HEK293 (cell line): Measurements from ENCODE around the gene TMPRSS11A.

Experiments
- CTCF ChIA-PET: fragments of 350-600 bp; formaldehyde crosslinking; extraction: SDS; loops from one replicate; lab custom pipeline; 2021; ENCODE audit warnings: antibody characterized with exemption; lab: Yijun Ruan, JAX
- POLR2A ChIA-PET: fragments of 300-600 bp; formaldehyde crosslinking; extraction: SDS; loops from one replicate; lab custom pipeline; 2020; ENCODE audit warnings: antibody characterized with exemption, inconsistent platforms; lab: Yijun Ruan, JAX
- H3K27ac ChIP-seq: fragments of 200-500 bp; sonication (Bioruptor generic); 2 replicates; pipeline ENCODE4 v1.5.1; 2014; ENCODE audit warnings: low read depth, low read length, control low read depth, inconsistent platforms; ENCODE audit errors: extremely low read depth
- H3K36me3 ChIP-seq, 2 experiments: fragments of 200-500 bp in 1 of 2; sonication (Bioruptor generic) in 1 of 2; 1 replicate in 1 of 2; 2 replicates in 1 of 2; pipeline ENCODE4 v1.5.1; 2014 to 2017; ENCODE audit warnings: inconsistent platforms in 2 of 2, low read length in 2 of 2; ENCODE audit not compliant: control insufficient read depth in 2 of 2, insufficient read depth in 1 of 2
- H3K4me1 ChIP-seq: fragments of 200-500 bp; sonication (Bioruptor generic); 2 replicates; pipeline ENCODE4 v1.5.1; 2014; ENCODE audit warnings: mild to moderate bottlenecking, low read length, inconsistent platforms; ENCODE audit not compliant: control insufficient read depth, insufficient read depth
- H3K4me3 ChIP-seq: 2 replicates; pipeline ENCODE4 v1.5.1; 2011; ENCODE audit warnings: low read depth, mild to moderate bottlenecking, control low read depth, low read length, moderate library complexity
- H3K9me3 ChIP-seq: fragments of 200-500 bp; sonication (Bioruptor generic); 2 replicates; pipeline ENCODE4 v1.5.1; 2014; ENCODE audit warnings: low read depth, low read length, inconsistent platforms; ENCODE audit not compliant: control insufficient read depth, insufficient read depth
- MZF1 ChIP-seq: fragments of 450-650 bp; formaldehyde crosslinking; IDR thresholded peaks from 2 replicates; pipeline ENCODE4 v1.5.1; 2017; ENCODE audit warnings: missing biosample characterization, missing genetic modification characterization, borderline replicate concordance
- TSHZ1 ChIP-seq: fragments of 450-650 bp; formaldehyde crosslinking; IDR thresholded peaks from 2 replicates; pipeline ENCODE4 v1.5.1; 2016; ENCODE audit warnings: missing biosample characterization, missing genetic modification characterization, borderline replicate concordance
- ZBTB1 ChIP-seq: fragments of 450-650 bp; formaldehyde crosslinking; IDR thresholded peaks from 2 replicates; pipeline ENCODE4 v1.5.1; 2016; ENCODE audit warnings: missing biosample characterization, missing genetic modification characterization
- ZBTB21 ChIP-seq: fragments of 450-650 bp; formaldehyde crosslinking; IDR thresholded peaks from 2 replicates; pipeline ENCODE4 v1.5.1; 2017; ENCODE audit warnings: missing biosample characterization, missing genetic modification characterization
- ZNF138 ChIP-seq: fragments of 450-650 bp; formaldehyde crosslinking; IDR thresholded peaks from 2 replicates; pipeline ENCODE4 v1.5.1; 2016; ENCODE audit warnings: missing biosample characterization, missing genetic modification characterization, borderline replicate concordance
- ZNF146 ChIP-seq: fragments of 450-650 bp; formaldehyde crosslinking; IDR thresholded peaks from 2 replicates; pipeline ENCODE4 v1.5.1; 2016; ENCODE audit warnings: missing biosample characterization, missing genetic modification characterization
- ZNF16 ChIP-seq: fragments of 450-650 bp; formaldehyde crosslinking; IDR thresholded peaks from 2 replicates; pipeline ENCODE4 v1.5.1; 2016; ENCODE audit warnings: low read depth, missing biosample characterization, missing genetic modification characterization
- ZNF18 ChIP-seq: fragments of 450-650 bp; formaldehyde crosslinking; IDR thresholded peaks from 2 replicates; pipeline ENCODE4 v1.5.1; 2016; ENCODE audit warnings: missing biosample characterization, missing genetic modification characterization
- ZNF223 ChIP-seq: fragments of 450-650 bp; formaldehyde crosslinking; IDR thresholded peaks from 2 replicates; pipeline ENCODE4 v1.5.1; 2016; ENCODE audit warnings: missing biosample characterization, missing genetic modification characterization
- ZNF488 ChIP-seq: fragments of 450-650 bp; formaldehyde crosslinking; IDR thresholded peaks from 2 replicates; pipeline ENCODE4 v1.5.1; 2016; ENCODE audit warnings: missing biosample characterization, missing genetic modification characterization
- ZNF585B ChIP-seq: fragments of 450-650 bp; formaldehyde crosslinking; IDR thresholded peaks from 2 replicates; pipeline ENCODE4 v1.5.1; 2016; ENCODE audit warnings: missing biosample characterization, missing genetic modification characterization
- ZNF768 ChIP-seq: fragments of 450-650 bp; formaldehyde crosslinking; IDR thresholded peaks from 2 replicates; pipeline ENCODE4 v1.5.1; 2018; ENCODE audit warnings: missing biosample characterization, mild to moderate bottlenecking, missing genetic modification characterization
- ZSCAN30 ChIP-seq: fragments of 450-650 bp; IDR thresholded peaks from 2 replicates; pipeline ENCODE4 v1.5.1; 2018; ENCODE audit warnings: missing biosample characterization, mild to moderate bottlenecking, missing genetic modification characterization, moderate library complexity
- TF ChIP-seq, protein P1 (sequence below): fragments of 450-650 bp; formaldehyde crosslinking; IDR thresholded peaks from 2 replicates; pipeline ENCODE4 v1.5.1; 2016; ENCODE audit warnings: missing biosample characterization, missing genetic modification characterization
- TF ChIP-seq, protein P2 (sequence below): fragments of 450-650 bp; formaldehyde crosslinking; IDR thresholded peaks from 2 replicates; pipeline ENCODE4 v1.5.0; 2017; ENCODE audit warnings: missing biosample characterization, missing genetic modification characterization, borderline replicate concordance

The TMPRSS11A gene

GRCh38 chr4:67939195-67939594, 24.1 kb downstream of the TMPRSS11A start (continued):
- TF ChIP-seq TSHZ1 (tag by site-specific recombination) (no peak), ZNF768 (tag by site-specific recombination) (no peak), ZNF488 (tag by site-specific recombination) (no peak)

GRCh38 chr4:67935888-67936287, 27.4 kb downstream of the TMPRSS11A start:
- TF ChIP-seq ZNF18 (tag by site-specific recombination) = no peak
- no peak for TF ChIP-seq MZF1 (tag by site-specific recombination)
- TF ChIP-seq ZNF138 (tag by site-specific recombination) = no peak
- TF ChIP-seq, protein P1, sequence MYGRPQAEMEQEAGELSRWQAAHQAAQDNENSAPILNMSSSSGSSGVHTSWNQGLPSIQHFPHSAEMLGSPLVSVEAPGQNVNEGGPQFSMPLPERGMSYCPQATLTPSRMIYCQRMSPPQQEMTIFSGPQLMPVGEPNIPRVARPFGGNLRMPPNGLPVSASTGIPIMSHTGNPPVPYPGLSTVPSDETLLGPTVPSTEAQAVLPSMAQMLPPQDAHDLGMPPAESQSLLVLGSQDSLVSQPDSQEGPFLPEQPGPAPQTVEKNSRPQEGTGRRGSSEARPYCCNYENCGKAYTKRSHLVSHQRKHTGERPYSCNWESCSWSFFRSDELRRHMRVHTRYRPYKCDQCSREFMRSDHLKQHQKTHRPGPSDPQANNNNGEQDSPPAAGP (tag by site-specific recombination) = no peak
- no peak for TF ChIP-seq ZNF223 (tag by site-specific recombination)
- TF ChIP-seq ZNF768 (tag by site-specific recombination) = no peak
- TF ChIP-seq ZNF16 (tag by site-specific recombination) = no peak
- TF ChIP-seq ZNF488 (tag by site-specific recombination) = no peak
- TF ChIP-seq ZBTB21 (tag by site-specific recombination) = no peak
- TF ChIP-seq ZNF585B = no peak
- TF ChIP-seq, protein P2, sequence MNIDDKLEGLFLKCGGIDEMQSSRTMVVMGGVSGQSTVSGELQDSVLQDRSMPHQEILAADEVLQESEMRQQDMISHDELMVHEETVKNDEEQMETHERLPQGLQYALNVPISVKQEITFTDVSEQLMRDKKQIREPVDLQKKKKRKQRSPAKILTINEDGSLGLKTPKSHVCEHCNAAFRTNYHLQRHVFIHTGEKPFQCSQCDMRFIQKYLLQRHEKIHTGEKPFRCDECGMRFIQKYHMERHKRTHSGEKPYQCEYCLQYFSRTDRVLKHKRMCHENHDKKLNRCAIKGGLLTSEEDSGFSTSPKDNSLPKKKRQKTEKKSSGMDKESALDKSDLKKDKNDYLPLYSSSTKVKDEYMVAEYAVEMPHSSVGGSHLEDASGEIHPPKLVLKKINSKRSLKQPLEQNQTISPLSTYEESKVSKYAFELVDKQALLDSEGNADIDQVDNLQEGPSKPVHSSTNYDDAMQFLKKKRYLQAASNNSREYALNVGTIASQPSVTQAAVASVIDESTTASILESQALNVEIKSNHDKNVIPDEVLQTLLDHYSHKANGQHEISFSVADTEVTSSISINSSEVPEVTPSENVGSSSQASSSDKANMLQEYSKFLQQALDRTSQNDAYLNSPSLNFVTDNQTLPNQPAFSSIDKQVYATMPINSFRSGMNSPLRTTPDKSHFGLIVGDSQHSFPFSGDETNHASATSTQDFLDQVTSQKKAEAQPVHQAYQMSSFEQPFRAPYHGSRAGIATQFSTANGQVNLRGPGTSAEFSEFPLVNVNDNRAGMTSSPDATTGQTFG (tag by site-specific recombination) = no peak
- TF ChIP-seq ZNF146 (tag by site-specific recombination) = no peak
- no peak for TF ChIP-seq ZBTB1
- no peak for TF ChIP-seq ZSCAN30 (tag by site-specific recombination)
- TF ChIP-seq, all 188 proteins: peak for 0
- Histone ChIP-seq H3K9me3 (no peaks in the 10 kb centered on the region), H3K36me3 (no peaks in the 10 kb centered on the region), H3K27ac (no peak overlapping the region), H3K4me1 (no peaks in the 10 kb centered on the region; the same call in 1 of the 2 replicates), H3K4me3 (no peak overlapping the region)
- POLR2A ChIA-PET = no interaction called here
- CTCF ChIA-PET = no interaction called here
